Ramos (cell line): ENCODE data around the gene MRPL53.
"Not testable (repeated sequence)": the region's sequence is repeated elsewhere in the genome, so short reads cannot be mapped to it uniquely, and the experiment has no call there.

ENCODE experiments used
- in situ Hi-C: fragments of 300-500 bp; cut with MboI; formaldehyde crosslinking; loops from one replicate; pipeline ENCODE4 v1.14.3; 2022; ENCODE audit warnings: low sequenced_read_pairs; ENCODE audit not compliant: unreplicated experiment

MRPL53 gene

DNA sequence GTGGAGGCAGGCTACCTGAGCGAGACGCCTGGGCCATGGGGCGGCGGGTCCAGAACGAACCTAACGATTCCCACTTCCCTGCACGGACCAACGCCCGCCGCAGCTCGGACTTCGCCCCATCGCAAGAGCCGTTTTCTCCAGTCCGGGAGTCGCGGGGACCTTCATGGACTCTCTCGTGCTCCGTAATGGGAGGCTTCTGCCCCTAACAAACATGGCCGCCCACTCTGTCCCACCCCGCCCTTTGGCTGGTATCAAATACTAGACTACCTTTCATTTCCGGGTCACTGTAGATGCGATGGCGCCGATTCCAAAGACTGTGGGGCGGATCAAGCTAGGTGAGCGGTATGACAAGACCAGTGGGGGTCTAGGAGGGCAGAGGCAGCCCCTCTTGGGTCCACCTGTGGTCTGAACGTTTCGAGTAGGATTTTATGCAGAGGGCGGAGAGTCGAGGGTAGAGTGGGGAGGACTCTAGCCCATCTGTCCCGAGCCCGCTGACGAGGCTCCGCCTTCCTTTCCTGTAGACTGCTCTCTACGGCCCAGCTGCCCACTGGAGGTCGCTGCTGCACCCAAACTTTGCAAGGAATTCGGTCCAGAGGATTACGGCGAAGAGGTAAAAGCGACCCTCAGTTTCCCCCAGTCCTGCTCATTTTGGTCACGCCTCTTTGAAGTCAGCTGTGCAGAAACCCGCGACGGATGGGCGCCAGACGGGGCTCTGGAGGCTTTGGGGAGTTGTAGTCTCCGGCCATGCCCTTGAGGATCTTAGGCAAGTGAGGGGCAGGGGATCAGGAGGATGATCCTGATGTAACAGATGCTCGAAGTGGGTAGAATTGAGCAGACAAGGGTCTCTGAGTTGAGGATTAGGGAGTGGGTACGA lies 10.6 kb upstream of the MRPL53 start, which contains the start of the genes CCDC142 and TTC31:
Gene CCDC142, minus strand, starts transcription at position 198 of the 874 bp plus-strand sequence. Its CDS starts 161 bp downstream, at position 37.
Gene TTC31, plus strand, starts transcription at position 281 of the 874 bp plus-strand sequence. Its CDS starts 15 bp downstream, at position 296.
- in situ Hi-C loops: no loop called here

DNA sequence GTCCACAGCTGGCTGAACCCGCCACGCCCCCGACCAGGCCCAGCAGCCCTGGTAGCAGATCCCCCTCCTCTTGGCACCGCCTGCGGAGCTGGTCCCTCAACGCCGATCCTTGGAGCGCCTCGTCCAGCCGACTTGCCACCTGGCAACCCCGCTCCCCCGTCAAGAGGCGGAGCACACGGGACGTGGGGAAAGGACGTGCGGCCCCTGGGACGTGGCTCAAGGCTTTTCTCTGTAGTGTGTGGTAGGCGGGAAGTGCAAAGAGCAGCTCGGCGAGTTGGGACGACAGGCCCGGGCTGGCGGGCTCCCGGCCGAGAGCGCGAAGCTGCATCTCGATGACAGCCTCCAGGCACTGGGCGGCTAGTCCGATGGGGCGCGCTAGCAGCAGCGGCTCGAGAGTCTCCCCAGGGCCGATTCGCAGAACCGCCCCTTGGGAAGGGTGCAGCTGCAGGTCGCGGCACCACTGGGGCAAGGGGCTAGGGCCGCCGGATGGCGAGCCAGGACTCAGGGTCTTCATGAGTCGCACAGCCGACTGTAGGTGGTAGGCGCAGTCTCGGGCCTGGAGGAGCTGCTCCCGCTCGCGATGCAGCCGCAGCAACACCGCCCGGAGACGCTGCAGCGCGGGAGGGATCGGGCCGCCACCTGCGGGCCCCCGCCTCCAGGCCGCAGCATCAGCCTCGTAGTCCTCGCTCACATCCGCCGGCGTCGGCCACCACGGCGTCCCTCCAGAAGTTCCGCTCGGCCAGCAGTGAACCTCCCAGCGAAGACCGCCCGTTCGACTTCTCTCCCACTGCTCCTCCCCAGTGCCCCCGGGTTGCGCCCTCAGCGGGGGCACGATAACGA lies 9.7 kb upstream of the MRPL53 start:
- in situ Hi-C loops: no loop called here

DNA sequence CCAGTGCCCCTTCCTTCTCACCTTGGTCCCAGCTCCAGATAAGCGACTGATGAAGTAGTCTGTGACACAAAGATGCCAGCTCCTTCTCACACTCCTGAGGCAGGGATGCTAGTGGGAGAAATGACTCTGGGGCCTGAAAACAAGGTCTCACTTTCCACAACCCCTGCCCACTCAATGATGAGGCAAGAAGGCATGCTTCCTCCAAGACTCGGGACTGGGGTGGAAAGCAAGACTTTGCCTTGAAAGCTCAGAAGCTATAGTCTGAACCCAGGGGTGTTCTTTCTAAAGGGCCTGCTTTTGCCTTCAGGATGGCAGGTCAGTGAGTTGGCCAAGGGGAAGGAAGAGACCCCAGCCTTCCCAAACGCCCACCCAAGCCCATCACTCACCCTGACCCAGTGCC lies 9.0 kb upstream of the MRPL53 start:
- in situ Hi-C loops: no loop called here

DNA sequence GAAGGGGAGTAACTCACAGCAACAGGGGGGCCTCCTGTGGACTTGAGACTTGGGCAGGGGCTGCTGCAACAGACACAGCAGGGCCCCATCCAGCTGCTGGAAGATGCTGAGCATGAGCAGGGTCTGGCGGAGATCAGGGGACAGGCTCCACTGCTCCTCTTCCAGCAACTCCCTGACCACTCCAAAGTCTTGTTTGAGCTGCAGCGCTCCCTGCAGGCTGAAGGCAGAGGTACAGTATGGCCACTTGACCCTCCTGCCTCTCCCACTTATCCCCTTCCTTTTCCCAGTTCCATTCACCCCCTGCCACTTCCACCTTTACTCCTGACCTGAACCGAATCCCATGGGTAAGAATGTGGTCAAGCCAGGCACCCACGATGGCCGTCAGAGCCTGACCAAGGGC lies 2.4 kb upstream of the MRPL53 start:
- in situ Hi-C loops: no loop called here

DNA sequence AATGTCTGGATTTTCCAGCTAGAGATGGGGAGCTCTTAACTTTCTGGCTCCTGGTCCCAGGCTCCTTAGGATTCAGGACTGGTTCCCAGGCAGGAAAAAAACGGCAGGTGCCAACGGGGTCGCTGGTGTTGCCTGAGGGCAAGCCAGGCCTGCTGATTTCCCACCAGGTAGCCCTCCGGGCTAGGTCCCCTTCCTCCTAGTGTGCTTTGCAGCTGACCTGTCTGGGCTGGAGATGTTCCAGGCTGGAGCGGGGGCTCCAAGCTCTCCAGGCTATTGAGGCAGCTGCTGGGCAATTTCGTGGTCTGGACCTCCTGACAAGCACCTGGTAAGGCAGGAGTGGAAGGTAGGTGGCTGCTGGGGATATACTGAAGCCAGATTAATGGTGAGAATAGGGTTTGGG lies 2.0 kb upstream of the MRPL53 start:
- in situ Hi-C loops: no loop called here

DNA sequence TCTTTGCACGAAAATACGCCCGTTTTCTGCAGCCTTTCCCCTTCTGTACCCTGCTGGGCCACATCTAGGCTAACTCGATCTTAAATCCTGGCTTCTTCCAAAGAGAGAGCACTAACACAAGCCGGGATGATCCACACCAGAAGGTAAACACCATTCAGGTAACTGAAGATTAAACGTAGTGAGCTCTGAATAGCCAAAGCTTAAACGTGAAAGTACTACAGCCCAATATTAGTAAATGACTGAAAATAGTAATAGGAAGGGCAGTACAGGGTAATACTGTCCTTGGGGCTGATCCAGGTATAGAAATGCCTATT lies 422 bp upstream of the MRPL53 start:
- in situ Hi-C loops: no loop called here

DNA sequence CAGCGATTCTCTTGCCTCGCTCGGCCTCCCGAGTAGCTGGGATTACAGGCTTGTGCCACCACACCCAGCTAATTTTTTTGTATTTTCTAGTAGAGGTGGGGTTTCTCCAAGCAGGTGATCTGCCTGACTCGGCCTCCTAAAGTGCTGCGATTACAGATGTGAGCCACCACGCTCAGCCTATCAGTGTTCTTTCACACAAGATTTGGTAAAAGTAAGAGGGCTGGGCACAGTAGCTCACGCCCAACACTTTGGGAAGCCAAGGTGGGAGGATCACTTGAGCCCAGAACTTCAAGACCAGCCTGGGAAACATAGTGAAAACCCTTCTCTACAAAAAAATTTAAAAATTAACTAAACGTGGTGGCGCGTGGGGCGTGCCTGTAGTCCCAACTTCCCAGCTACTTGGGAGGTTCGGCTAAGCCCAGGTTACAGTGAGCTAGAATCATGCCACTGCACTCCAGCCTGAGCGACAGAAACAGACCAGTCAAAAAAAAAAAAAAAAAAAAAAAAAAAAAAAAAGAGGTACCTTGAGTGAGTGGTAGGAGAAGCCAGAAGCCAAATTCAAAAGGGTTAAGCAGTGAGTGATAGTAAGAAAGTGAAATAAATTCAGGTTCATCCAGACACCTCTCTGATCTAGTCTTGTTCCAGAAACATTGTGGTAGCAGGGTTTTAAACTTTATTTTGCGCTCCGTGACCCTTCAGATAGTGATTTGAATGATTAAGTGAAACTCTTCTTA lies 981 bp downstream of the MRPL53 start:
- in situ Hi-C loops: no loop called here

DNA sequence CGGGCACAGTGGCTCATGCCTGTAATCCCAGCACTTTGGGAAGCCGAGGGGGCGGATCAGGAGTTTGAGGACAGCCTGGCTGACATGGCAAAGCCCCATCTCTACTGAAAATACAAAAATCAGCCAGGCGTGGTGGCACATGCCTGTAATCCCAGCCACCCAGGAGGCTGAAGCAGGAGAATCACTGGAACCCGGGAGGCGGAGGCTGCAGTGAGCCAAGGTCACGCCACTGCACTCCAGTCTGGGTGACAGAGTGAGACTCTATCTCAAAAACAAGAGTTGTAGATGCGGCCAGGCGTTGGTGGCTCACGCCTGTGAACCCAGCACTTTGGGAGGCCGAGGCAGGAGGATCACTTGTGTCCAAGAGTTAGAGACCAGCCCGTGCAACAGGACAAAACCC lies 1.7 kb downstream of the MRPL53 start:
- in situ Hi-C loops: not testable (repeated sequence)

DNA sequence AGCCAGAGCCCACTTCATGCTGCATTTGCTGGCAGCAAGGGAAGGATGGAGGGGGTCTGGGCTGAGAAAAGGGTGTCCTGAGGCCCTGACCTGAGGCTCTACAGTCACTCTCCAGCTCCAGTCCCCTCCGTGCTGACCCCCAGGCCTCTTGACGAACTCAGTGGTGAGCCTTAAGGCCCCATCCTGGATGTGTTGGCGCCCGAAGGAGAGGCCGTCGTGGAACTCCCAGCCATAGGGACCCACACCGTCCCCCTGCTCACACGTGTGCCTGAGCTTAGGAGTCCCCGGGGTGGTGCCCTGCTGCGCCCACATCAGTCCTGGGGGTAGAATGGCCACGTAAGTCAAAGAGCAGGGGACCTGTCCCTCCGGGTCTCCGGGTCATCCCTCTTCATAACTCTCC lies 8.1 kb downstream of the MRPL53 start:
- in situ Hi-C loops: no loop called here

DNA sequence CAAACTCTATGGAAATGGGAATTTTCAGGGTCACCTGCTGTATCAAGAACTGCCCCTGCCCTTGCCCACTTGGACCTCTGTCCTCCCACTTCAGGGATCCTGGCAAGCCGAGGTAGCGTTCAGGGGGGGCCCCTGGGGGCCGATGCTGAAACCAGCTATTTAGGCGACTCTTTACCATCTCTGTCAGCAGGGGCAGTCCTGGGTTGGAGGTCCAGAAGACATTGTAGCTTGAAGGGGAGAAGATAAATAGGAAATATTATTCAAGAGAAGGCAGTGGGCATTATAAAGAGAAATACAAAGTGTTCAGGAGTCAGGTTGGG lies 9.7 kb downstream of the MRPL53 start:
- in situ Hi-C loops: no loop called here

DNA sequence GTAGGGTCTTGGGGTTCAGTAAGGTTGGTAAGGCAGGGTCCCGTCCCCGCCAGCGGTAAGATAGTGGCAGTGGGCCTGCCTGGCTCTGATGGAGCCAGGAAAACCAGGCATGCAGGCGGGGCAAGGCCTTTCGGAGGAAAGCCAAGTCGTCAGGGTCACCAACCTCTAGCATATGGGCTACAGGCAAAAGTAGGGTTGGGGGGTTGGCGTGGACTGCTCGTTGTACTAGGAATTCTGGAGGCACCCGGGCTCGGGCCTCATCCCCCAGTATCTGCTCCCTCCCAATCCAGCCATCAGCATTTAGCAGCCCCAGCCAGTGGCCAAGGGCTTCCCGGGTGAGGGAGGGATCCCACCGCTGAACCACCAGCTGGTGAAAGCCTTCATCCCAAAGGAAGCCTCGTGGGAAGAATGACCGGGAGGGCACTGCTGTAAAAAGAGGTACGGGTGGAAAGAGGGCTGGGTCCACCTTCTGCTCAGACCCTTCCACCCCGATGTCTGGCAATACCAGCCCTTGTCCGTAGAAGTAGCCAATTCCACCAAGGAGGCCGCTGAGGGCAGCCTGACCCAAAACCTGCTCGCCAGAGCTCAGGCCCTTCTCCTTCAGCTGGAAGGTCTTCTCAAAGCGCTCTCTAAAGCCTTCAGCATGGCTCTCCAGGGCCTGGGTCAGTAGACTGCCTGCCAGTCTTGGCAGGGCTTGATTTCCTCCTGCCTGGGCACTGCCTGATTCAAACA lies 10.3 kb downstream of the MRPL53 start:
- in situ Hi-C loops: no loop called here

DNA sequence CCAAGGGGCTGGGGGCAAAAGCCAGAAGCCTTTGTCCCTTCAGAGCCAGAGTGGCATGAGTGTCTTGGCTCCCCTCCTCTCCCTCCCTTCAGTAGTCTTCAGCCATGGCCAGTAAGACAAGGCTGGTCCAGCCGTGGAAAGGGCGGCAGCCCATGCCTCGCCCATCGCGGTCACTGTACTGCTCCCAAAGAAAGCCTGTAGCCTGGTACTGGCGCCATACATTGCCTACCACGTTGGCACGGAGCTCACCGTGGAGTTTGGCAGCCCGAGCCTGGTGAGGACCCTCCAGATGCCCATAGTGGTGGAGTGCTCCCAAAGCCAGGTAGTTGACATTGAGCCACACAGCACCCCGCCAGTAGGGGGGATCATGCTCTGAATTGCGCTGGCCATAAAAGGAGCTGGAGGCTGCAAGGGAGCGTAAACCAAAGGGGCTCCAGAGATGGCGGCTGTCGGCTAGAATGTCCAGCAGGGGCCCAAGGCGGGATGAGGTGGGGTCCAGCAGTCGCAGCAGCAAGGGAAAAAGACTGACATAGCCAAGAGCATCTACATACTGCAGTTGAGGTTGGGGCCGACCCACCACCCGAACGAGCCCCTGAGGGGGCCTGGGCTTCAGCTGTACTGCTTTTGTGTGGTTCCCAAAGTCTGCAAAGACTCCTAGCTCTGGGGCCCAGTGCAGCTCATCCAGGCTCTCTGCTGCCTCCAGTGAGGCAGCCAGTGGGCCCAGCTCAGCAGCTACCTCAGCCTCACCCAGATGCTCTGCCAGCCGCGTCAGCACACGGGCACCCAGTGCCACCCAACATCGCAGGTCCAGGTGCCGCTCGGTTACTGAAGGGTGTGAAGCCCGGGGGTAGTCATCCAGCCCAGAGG lies 11.1 kb downstream of the MRPL53 start:
- in situ Hi-C loops: no loop called here

DNA sequence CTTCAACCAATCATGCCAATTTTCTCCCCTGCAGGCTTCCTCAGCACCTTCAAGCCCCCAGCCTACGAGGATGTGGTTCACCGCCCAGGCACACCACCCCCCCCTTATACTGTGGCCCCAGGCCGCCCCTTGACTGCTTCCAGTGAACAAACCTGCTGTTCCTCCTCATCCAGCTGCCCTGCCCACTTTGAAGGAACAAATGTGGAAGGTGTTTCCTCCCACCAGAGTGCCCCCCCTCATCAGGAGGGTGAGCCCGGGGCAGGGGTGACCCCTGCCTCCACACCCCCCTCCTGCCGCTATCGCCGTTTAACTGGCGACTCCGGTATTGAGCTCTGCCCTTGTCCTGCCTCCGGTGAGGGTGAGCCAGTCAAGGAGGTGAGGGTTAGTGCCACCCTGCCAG lies 12.3 kb downstream of the MRPL53 start:
- in situ Hi-C loops: not testable (repeated sequence)

DNA sequence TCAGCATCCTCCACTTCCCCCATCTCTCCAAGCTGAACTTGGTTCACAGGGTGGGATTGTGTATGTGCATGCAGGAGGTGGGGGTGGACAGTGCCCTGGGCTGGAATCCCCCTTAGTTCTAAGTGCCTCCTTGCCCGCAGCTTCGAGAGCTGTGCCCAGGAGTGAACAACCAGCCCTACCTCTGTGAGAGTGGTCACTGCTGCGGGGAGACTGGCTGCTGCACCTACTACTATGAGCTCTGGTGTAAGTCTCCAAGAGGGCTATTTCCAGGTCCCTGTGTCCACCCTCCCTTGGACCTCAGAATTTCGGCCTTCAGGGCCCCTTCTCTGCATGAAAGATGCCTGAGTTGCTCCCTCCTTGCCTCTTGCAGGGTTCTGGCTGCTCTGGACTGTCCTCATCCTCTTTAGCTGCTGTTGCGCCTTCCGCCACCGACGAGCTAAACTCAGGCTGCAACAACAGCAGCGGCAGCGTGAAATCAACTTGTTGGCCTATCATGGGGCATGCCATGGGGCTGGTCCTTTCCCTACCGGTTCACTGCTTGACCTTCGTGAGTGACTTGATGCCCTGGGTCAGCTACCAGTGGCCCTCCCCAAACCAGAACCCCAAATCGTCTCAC lies 12.9 kb downstream of the MRPL53 start:
- in situ Hi-C loops: not testable (repeated sequence)

DNA sequence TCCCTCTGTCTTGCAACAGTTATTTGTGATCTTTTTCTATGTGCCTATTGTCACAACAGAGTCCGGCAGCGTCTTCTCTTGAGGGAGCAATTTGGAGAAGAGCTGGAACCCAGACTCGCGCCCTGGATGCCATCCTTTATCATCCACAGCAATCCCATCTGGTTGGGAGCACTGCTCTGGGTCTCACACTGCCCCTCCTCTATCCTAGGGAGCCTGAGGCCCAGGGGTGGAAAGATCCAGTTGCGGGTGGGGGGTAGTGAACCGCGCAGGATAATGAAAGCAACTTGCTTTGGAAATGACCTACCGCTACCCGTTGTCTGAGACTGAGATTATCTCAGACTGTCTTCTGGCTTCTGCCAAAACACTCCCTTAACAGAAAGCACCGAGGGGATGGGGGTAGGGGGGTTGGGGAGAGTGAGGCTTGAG lies 13.5 kb downstream of the MRPL53 start:
- in situ Hi-C loops: no loop called here

DNA sequence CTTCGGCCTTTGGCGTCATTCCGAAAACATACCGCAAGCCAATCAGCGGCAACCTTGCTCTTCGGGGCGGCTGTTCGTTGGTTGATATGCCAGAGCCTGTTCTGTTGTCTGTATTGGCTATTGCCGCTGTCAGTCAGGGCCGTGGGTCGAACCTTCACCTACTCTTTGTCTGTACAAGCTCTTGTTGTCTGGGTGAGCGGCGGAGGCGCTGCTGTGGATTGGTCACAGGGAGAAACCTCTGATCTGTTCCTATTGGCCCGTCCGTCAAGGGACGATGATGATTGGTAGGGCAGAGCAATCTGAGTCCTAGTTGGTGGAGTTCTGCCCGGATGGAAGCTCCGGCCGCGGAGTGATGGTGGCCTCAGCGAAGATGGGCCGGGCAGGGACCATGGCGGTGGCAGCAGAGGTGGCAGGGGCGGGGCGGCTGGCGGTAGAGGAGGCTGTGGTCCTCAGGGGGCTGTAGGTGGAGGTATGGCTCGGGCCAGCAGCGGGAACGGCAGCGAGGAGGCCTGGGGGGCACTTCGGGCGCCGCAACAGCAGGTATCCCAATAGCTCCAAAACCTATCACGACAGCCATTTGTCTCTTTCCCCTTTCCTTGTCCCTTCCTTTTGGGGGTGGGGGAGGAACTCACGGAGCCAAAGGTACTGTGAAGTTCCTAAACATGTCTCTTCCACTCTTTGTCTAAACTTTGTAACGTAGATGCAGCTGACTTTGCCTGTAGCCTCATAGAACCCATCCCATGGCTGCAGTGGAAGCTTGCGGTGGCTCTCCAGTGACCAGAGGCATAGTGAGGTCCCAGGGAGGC lies 14.1 kb downstream of the MRPL53 start, which contains the start of gene WBP1:
Gene WBP1, plus strand, starts transcription at position 307 of the 806 bp plus-strand sequence. Its CDS starts 165 bp downstream, at position 472.
- in situ Hi-C loops: no loop called here

DNA sequence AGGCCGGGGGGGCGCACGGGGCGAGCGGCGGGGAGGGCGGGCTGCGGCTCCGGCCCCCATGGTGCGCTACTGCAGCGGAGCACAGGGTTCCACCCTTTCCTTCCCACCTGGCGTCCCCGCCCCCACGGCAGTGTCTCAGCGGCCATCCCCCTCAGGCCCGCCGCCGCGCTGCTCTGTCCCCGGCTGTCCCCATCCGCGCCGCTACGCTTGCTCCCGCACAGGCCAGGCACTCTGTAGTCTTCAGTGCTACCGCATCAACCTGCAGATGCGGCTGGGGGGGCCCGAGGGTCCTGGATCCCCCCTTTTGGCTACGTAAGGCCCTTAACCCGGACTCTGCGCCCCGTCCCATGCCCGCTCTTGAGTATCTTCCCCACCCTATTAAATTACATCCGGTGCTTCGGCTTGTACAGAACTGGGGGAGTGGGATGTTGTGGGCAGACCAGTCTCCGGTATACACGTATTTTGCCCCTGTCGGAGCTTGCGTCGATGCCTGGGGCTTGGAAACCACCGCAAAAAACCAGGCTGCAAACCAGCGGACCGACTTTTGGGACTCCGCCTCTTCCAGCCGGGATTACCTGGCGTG lies 14.8 kb downstream of the MRPL53 start:
- in situ Hi-C loops: no loop called here
